Putamen (tissue), 1 donor: ENCODE measurements around the gene BOD1L2.

Experiments
- DNase-seq: peaks from one replicate; pipeline ENCODE4 v3.0.0-alpha.2; 2016; ENCODE audit warnings: low spot score

BOD1L2 gene

GRCh38 chr18:57146956-57147636 is at the start of gene BOD1L2:
TSS of gene BOD1L2 (plus strand) at chr18:57147087. CDS start at chr18:57147313, 226 bp downstream.
- no peak for DNase-seq

- DNase-seq: no peak
Measured at GRCh38 chr18:57107140-57107832, 39.6 kb upstream of the BOD1L2 start.

GRCh38 chr18:57110290-57110689 is 36.6 kb upstream of the BOD1L2 start:
- DNase-seq: no peak

GRCh38 chr18:57113799-57114420 is 33.0 kb upstream of the BOD1L2 start:
- peak; percentile 48 for DNase-seq

GRCh38 chr18:57116598-57117132 is 30.2 kb upstream of the BOD1L2 start:
- no peak for DNase-seq

GRCh38 chr18:57121542-57122112 is 25.3 kb upstream of the BOD1L2 start:
- no peak for DNase-seq

- no peak for DNase-seq
Measured at GRCh38 chr18:57122936-57123510, 23.9 kb upstream of the BOD1L2 start.

GRCh38 chr18:57125627-57126026 is 21.3 kb upstream of the BOD1L2 start:
- no peak for DNase-seq

GRCh38 chr18:57128220-57128932 is 18.5 kb upstream of the BOD1L2 start:
- DNase-seq: no peak

- DNase-seq: no peak
Measured at GRCh38 chr18:57131101-57131500, 15.8 kb upstream of the BOD1L2 start.

GRCh38 chr18:57131782-57132181 is 15.1 kb upstream of the BOD1L2 start:
- DNase-seq: no peak

GRCh38 chr18:57134618-57135135 is 12.2 kb upstream of the BOD1L2 start:
- DNase-seq: no peak

- DNase-seq: no peak
Measured at GRCh38 chr18:57135699-57136098, 11.2 kb upstream of the BOD1L2 start.

- DNase-seq: no peak
Measured at GRCh38 chr18:57137847-57138246, 9.0 kb upstream of the BOD1L2 start.

- DNase-seq: no peak
Measured at GRCh38 chr18:57141208-57142129, 5.4 kb upstream of the BOD1L2 start.

- no peak for DNase-seq
Measured at GRCh38 chr18:57142324-57142723, 4.6 kb upstream of the BOD1L2 start.

GRCh38 chr18:57143265-57143664 is 3.6 kb upstream of the BOD1L2 start:
- no peak for DNase-seq

- no peak for DNase-seq
Measured at GRCh38 chr18:57148263-57148662, 1.4 kb downstream of the BOD1L2 start.

- no peak for DNase-seq
Measured at GRCh38 chr18:57149051-57149450, 2.2 kb downstream of the BOD1L2 start.

- DNase-seq: no peak
Measured at GRCh38 chr18:57149531-57149930, 2.6 kb downstream of the BOD1L2 start.
